ACHN (cell line): Measurements from ENCODE around the gene ECM1.

Experiments
- DNase-seq: peaks from one replicate; pipeline ENCODE4 v3.0.0-alpha.2; 2015
- in situ Hi-C: cut with HindIII; loops from 2 replicates; pipeline ENCODE4 v1.10.0; 2017; ENCODE audit warnings: low sequenced_read_pairs, low pct_ligation_motif_present, low pct_unique_long_range_greater_than_20kb

Gene ECM1

GRCh38 chr1:150508982-150509381 is 1.1 kb downstream of the ECM1 start:
- no peak for DNase-seq
- in situ Hi-C loops: no loop called here

- in situ Hi-C loops: no loop called here
- DNase-seq: no peak
These were observed 3.6 kb downstream of the ECM1 start for GRCh38 chr1:150511551-150511950.

- in situ Hi-C loops: no loop called here
- no peak for DNase-seq
These were observed 4.2 kb downstream of the ECM1 start for GRCh38 chr1:150511985-150512660.

GRCh38 chr1:150512846-150513245 is 4.9 kb downstream of the ECM1 start:
- in situ Hi-C loops: no loop called here
- DNase-seq: no peak

- in situ Hi-C loops: no loop called here
- DNase-seq: no peak
These were observed 5.5 kb downstream of the ECM1 start for GRCh38 chr1:150513351-150513791.

GRCh38 chr1:150514260-150514659 is 6.4 kb downstream of the ECM1 start:
- in situ Hi-C loops: no loop called here
- DNase-seq: no peak

GRCh38 chr1:150514913-150515327 is 7.0 kb downstream of the ECM1 start:
- DNase-seq: no peak
- in situ Hi-C loops: no loop called here

- peak; percentile 98 for DNase-seq
- in situ Hi-C loops: no loop called here
These were observed 7.6 kb downstream of the ECM1 start, which contains the start of gene FALEC for GRCh38 chr1:150515328-150516049. FALEC (plus strand) TSS chr1:150515752.

GRCh38 chr1:150516050-150516591 is 8.2 kb downstream of the ECM1 start:
- in situ Hi-C loops: no loop called here
- peak; percentile 39 for DNase-seq

- in situ Hi-C loops: no loop called here
- DNase-seq: peak; percentile 46
These were observed 8.7 kb downstream of the ECM1 start for GRCh38 chr1:150516616-150517015.

GRCh38 chr1:150521196-150521968 is 13.5 kb downstream of the ECM1 start:
- in situ Hi-C loops: no loop called here

GRCh38 chr1:150525348-150525747 is 17.4 kb downstream of the ECM1 start:
- in situ Hi-C loops: no loop called here
- no peak for DNase-seq

More at GRCh38 chr1:150521196-150521968, 13.5 kb downstream of the ECM1 start:
- no peak for DNase-seq

- no peak for DNase-seq
- in situ Hi-C loops: no loop called here
These were observed 20.3 kb downstream of the ECM1 start for GRCh38 chr1:150528196-150528595.

- DNase-seq: no peak
- in situ Hi-C loops: no loop called here
These were observed 21.1 kb downstream of the ECM1 start for GRCh38 chr1:150529017-150529416.

GRCh38 chr1:150530491-150531159 is 22.7 kb downstream of the ECM1 start:
- in situ Hi-C loops: no loop called here
- no peak for DNase-seq

- no peak for DNase-seq
- in situ Hi-C loops: no loop called here
These were observed 25.0 kb downstream of the ECM1 start for GRCh38 chr1:150532860-150533259.

- in situ Hi-C loops: no loop called here
These were observed 26.1 kb downstream of the ECM1 start for GRCh38 chr1:150534002-150534401.

GRCh38 chr1:150535511-150536287 is 27.8 kb downstream of the ECM1 start:
- peak; percentile 70 for DNase-seq
- in situ Hi-C loops: no loop called here

More at GRCh38 chr1:150534002-150534401, 26.1 kb downstream of the ECM1 start:
- no peak for DNase-seq
